Hepatic stellate cell (primary cell): ENCODE results near the gene ABCC1.

Experiments
- DNase-seq: peaks from one replicate; pipeline ENCODE4 v3.0.0; 2011; ENCODE audit warnings: low spot score

ABCC1 gene

GRCh38 chr16:16111639-16112038 lies 162.2 kb downstream of the ABCC1 start:
- no peak for DNase-seq

GRCh38 chr16:16112450-16113053 lies 163.1 kb downstream of the ABCC1 start:
- DNase-seq = no peak

GRCh38 chr16:16113076-16113475 lies 163.7 kb downstream of the ABCC1 start:
- DNase-seq = no peak

GRCh38 chr16:16116841-16117240 lies 167.4 kb downstream of the ABCC1 start:
- no peak for DNase-seq

GRCh38 chr16:16118337-16118736 lies 168.9 kb downstream of the ABCC1 start:
- no peak for DNase-seq

GRCh38 chr16:16120044-16120381 lies 170.6 kb downstream of the ABCC1 start:
- no peak for DNase-seq

GRCh38 chr16:16120382-16121184 lies 171.2 kb downstream of the ABCC1 start:
- no peak for DNase-seq

- DNase-seq = no peak
These were observed 171.8 kb downstream of the ABCC1 start for GRCh38 chr16:16121185-16121727.

GRCh38 chr16:16122264-16122663 lies 172.8 kb downstream of the ABCC1 start:
- no peak for DNase-seq

GRCh38 chr16:16124438-16124837 lies 175.0 kb downstream of the ABCC1 start:
- DNase-seq = no peak

- no peak for DNase-seq
These were observed 175.6 kb downstream of the ABCC1 start for GRCh38 chr16:16124974-16125373.

GRCh38 chr16:16126896-16127295 lies 177.5 kb downstream of the ABCC1 start:
- no peak for DNase-seq

GRCh38 chr16:16127469-16128116 lies 178.2 kb downstream of the ABCC1 start:
- DNase-seq = peak; percentile 86

- DNase-seq = no peak
These were observed 181.8 kb downstream of the ABCC1 start for GRCh38 chr16:16131204-16131603.

- DNase-seq = no peak
These were observed 182.2 kb downstream of the ABCC1 start for GRCh38 chr16:16131659-16132058.

- DNase-seq = no peak
These were observed 184.7 kb downstream of the ABCC1 start for GRCh38 chr16:16133943-16134604.

GRCh38 chr16:16136588-16136987 lies 187.2 kb downstream of the ABCC1 start:
- DNase-seq = no peak

- no peak for DNase-seq
These were observed 187.7 kb downstream of the ABCC1 start for GRCh38 chr16:16137110-16137509.

- DNase-seq = no peak
These were observed 188.7 kb downstream of the ABCC1 start for GRCh38 chr16:16138034-16138635.

GRCh38 chr16:16139061-16139460 lies 189.6 kb downstream of the ABCC1 start:
- DNase-seq = no peak

GRCh38 chr16:16139806-16140205 lies 190.4 kb downstream of the ABCC1 start:
- DNase-seq = no peak

- DNase-seq = no peak
These were observed 191.1 kb downstream of the ABCC1 start for GRCh38 chr16:16140537-16140936.
